Hepatocyte (in vitro differentiated cells): Measurements from ENCODE around the gene EFNB2.

Experiments
- EZH2 ChIP-seq: fragments of 200-600 bp; sonication (generic); IDR thresholded peaks from 2 replicates; pipeline ENCODE4 v1.6.1; 2016; ENCODE audit warnings: antibody characterized with exemption, mild to moderate bottlenecking, borderline replicate concordance
- TF ChIP-seq, protein P1 (sequence below): fragments of 200-600 bp; sonication (generic); IDR thresholded peaks from 2 replicates; pipeline ENCODE4 v1.5.1; 2016; ENCODE audit warnings: antibody characterized with exemption, mild to moderate bottlenecking; ENCODE audit not compliant: poor library complexity

DNA sequence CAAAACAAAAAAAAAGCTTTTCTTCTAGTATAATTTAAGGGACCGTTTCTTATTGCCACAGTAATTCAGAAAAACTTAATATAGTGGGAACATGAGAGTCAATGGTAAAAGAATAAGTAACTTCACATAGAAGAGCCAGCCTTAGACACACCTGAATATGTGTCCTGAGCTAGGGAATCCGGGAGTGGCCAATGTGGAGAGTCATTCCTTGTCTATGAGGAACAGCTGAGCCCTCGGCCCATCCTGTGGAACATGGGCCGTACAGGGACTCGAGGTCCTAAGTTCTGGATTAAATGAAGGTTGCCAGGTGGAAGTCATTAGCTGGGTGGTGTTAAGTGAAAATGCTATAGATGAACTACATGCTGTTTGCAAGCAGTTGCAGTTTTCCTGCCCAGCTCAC, 32.2 kb downstream of the EFNB2 start:
- TF ChIP-seq, protein P1, sequence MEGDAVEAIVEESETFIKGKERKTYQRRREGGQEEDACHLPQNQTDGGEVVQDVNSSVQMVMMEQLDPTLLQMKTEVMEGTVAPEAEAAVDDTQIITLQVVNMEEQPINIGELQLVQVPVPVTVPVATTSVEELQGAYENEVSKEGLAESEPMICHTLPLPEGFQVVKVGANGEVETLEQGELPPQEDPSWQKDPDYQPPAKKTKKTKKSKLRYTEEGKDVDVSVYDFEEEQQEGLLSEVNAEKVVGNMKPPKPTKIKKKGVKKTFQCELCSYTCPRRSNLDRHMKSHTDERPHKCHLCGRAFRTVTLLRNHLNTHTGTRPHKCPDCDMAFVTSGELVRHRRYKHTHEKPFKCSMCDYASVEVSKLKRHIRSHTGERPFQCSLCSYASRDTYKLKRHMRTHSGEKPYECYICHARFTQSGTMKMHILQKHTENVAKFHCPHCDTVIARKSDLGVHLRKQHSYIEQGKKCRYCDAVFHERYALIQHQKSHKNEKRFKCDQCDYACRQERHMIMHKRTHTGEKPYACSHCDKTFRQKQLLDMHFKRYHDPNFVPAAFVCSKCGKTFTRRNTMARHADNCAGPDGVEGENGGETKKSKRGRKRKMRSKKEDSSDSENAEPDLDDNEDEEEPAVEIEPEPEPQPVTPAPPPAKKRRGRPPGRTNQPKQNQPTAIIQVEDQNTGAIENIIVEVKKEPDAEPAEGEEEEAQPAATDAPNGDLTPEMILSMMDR = no peak
- TF ChIP-seq EZH2 = no peak
